HL-60 (cell line): ENCODE data around the gene CXCR5.

Experiments used
- DNase-seq, 2 experiments: peaks; one replicate each; pipeline ENCODE4 v3.0.0-alpha.2; 2010 to 2020; ENCODE audit warnings: low read depth in 1 of 2, low spot score in 1 of 2
- H3K27ac ChIP-seq: fragments of 250-450 bp; sonication (Bioruptor Pico); replicated peaks from 2 replicates; pipeline ENCODE4 v1.5.1; 2020; ENCODE audit warnings: mild to moderate bottlenecking, moderate library complexity
- H3K27me3 ChIP-seq: fragments of 250-450 bp; sonication (Bioruptor Pico); 2 replicates; pipeline ENCODE4 v1.5.1; 2021; ENCODE audit warnings: mild to moderate bottlenecking, moderate library complexity; ENCODE audit not compliant: insufficient read depth, poor library complexity, severe bottlenecking
- H3K4me3 ChIP-seq: replicated peaks from 2 replicates; pipeline ENCODE4 v1.5.1; 2011; ENCODE audit warnings: mild to moderate bottlenecking, control low read depth, low read length; ENCODE audit not compliant: insufficient read depth
- GABPA ChIP-seq: IDR thresholded peaks from 2 replicates; pipeline ENCODE4 v1.6.1; 2012; ENCODE audit warnings: low read depth
- POLR2AphosphoS5 ChIP-seq: IDR thresholded peaks from 2 replicates; pipeline ENCODE4 v1.6.1; 2012; ENCODE audit warnings: low read depth
- REST ChIP-seq: IDR thresholded peaks from 2 replicates; pipeline ENCODE4 v1.6.1; 2012; ENCODE audit warnings: low read depth; ENCODE audit not compliant: insufficient replicate concordance
- SPI1 ChIP-seq: IDR thresholded peaks from 2 replicates; pipeline ENCODE4 v1.6.1; 2012; ENCODE audit warnings: low read depth, mild to moderate bottlenecking, borderline replicate concordance
- long read RNA-seq: library from polyadenylated mRNA; unstranded; transcript quantifications from one replicate; pipeline ENCODE4 v2.0.0, GENCODE V29; 2020
- TF ChIP-seq, protein P1 (sequence below): IDR thresholded peaks from one replicate; pipeline ENCODE4 v1.5.1; 2011; ENCODE audit warnings: low read length, control low read depth, inconsistent platforms; ENCODE audit not compliant: insufficient read depth

The CXCR5 gene
- long read RNA-seq: 0 reads

DNA sequence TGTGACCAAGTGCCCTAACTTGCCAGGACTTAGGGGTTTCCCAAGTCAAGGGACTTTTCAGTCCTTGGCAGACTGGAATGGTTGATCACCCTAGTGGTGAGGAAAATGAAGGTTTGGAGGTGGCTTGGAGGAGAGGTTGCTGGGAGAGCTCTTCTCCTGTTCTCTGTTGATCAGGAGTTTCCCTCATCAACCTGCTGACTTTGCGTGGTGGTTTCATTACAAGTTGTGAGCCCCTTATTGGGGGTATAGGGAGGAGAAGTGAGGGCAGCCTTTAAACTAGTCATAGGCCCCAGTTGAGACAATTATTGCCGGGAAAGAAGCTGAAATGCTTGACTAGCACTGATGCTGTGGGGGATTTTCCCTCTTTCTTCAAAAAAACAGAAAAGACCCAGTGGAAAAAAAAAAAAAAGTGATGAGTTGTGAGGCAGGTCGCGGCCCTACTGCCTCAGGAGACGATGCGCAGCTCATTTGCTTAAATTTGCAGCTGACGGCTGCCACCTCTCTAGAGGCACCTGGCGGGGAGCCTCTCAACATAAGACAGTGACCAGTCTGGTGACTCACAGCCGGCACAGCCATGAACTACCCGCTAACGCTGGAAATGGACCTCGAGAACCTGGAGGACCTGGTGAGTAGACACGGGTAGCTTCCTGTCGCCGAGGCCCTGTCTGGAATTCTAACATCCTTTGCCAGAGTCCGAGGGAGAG, at the start of gene CXCR5:
Gene CXCR5, plus strand, starts transcription at position 525 of the 704 bp plus-strand sequence. Its CDS starts 50 bp downstream, at position 575.
- H3K27me3 ChIP-seq: no peaks in the 10 kb centered on the region
- no peak for DNase-seq
- peak within 1 kb of the TSS; percentile 14 for H3K27ac ChIP-seq
- TF ChIP-seq, protein P1, sequence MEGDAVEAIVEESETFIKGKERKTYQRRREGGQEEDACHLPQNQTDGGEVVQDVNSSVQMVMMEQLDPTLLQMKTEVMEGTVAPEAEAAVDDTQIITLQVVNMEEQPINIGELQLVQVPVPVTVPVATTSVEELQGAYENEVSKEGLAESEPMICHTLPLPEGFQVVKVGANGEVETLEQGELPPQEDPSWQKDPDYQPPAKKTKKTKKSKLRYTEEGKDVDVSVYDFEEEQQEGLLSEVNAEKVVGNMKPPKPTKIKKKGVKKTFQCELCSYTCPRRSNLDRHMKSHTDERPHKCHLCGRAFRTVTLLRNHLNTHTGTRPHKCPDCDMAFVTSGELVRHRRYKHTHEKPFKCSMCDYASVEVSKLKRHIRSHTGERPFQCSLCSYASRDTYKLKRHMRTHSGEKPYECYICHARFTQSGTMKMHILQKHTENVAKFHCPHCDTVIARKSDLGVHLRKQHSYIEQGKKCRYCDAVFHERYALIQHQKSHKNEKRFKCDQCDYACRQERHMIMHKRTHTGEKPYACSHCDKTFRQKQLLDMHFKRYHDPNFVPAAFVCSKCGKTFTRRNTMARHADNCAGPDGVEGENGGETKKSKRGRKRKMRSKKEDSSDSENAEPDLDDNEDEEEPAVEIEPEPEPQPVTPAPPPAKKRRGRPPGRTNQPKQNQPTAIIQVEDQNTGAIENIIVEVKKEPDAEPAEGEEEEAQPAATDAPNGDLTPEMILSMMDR: no peak
- no peak for TF ChIP-seq SPI1
- no peak for TF ChIP-seq POLR2AphosphoS5
- H3K4me3 ChIP-seq: no peak within 1 kb of the TSS

- Histone ChIP-seq H3K27me3 (no peaks in the 10 kb centered on the region), H3K4me3 (peak overlapping the region; percentile 20), H3K27ac (no peak overlapping the region)
- TF ChIP-seq SPI1 (no peak), GABPA (no peak), REST (no peak)
- TF ChIP-seq, protein P1: no peak
- peak in 1 of 2 experiments; percentile 45 for DNase-seq
Observed at GRCh38 chr11:118834427-118835028, 49.2 kb upstream of the CXCR5 start.

- TF ChIP-seq, protein P1: no peak
- TF ChIP-seq SPI1 (no peak), GABPA (no peak), REST (no peak), POLR2AphosphoS5 (no peak)
Observed at GRCh38 chr11:118837868-118838267, 45.8 kb upstream of the CXCR5 start.

More at GRCh38 chr11:118837868-118838267, 45.8 kb upstream of the CXCR5 start:
- Histone ChIP-seq H3K27ac (no peak overlapping the region), H3K27me3 (no peaks in the 10 kb centered on the region), H3K4me3 (no peak overlapping the region)
- no peak for DNase-seq
